Lung (tissue), 12 donors: ENCODE measurements around the gene CDK1. TPM values are rescaled to one million over a fixed set of nuclear protein-coding genes. Genes with fewer than 3 reads are reported as not detected.

Experiments
- ATAC-seq: fragments of 200-7000 bp; cut with Tn5 transposase; one replicate; pipeline ENCODE4 v1.9.1; 2020; ENCODE audit warnings: moderate number of reproducible peaks; ENCODE audit not compliant: insufficient read depth, low FRiP score
- DNase-seq, 3 donors: peaks; one replicate each; pipeline ENCODE4 v3.0.0-alpha.2; 2013 to 2017
- H3K27ac ChIP-seq, 2 donors: one replicate each; pipeline ENCODE4 v1.5.1; 2013; ENCODE audit warnings: mild to moderate bottlenecking in 2 of 2, moderate library complexity in 2 of 2, control low read depth in 1 of 2, inconsistent platforms in 1 of 2, low read depth in 1 of 2, low read length in 1 of 2
- H3K27me3 ChIP-seq, 3 donors: one replicate each; pipeline ENCODE4 v1.5.1; 2013; ENCODE audit warnings: low read length in 2 of 3; ENCODE audit not compliant: control insufficient read depth in 3 of 3, insufficient read depth in 3 of 3
- H3K36me3 ChIP-seq, 4 donors: one replicate each; pipeline ENCODE4 v1.5.1; 2013; ENCODE audit warnings: low read length in 4 of 4, mild to moderate bottlenecking in 1 of 4, moderate library complexity in 1 of 4; ENCODE audit not compliant: control insufficient read depth in 4 of 4, insufficient read depth in 4 of 4
- H3K4me1 ChIP-seq, 5 donors: one replicate each; pipeline ENCODE4 v1.5.1; 2013; ENCODE audit warnings: low read length in 5 of 5, mild to moderate bottlenecking in 2 of 5, moderate library complexity in 1 of 5; ENCODE audit not compliant: control insufficient read depth in 5 of 5, insufficient read depth in 5 of 5
- H3K4me3 ChIP-seq: one replicate; pipeline ENCODE4 v1.5.1; 2013; ENCODE audit warnings: mild to moderate bottlenecking, control low read depth, moderate library complexity
- H3K9ac ChIP-seq, 2 donors: one replicate each; pipeline ENCODE4 v1.5.1; 2013; ENCODE audit warnings: low read length in 2 of 2, control low read depth in 1 of 2; ENCODE audit not compliant: insufficient read depth in 1 of 2
- H3K9me3 ChIP-seq, 4 donors: one replicate each; pipeline ENCODE4 v1.5.1; 2013; ENCODE audit warnings: low read length in 3 of 4, mild to moderate bottlenecking in 1 of 4, moderate library complexity in 1 of 4; ENCODE audit not compliant: control insufficient read depth in 4 of 4, insufficient read depth in 3 of 4
- WGBS, 2 donors: extraction: QIAGEN DNeasy Blood & Tissue Kit; methylation state at CpG; one replicate each; pipeline ENCODE4 v1.1.7; 2013; 5-methylcytosine and 5-hydroxymethylcytosine counted together
- polyA plus RNA-seq, 2 donors: library from polyadenylated mRNA; stranded (reverse); fragments of 200-250 nt; gene quantifications; one replicate each; pipeline ENCODE4 v1.2.1, GENCODE V29; 2013
- total RNA-seq, 2 donors: library from RNA; depleted of rRNA in 1 of 2; stranded (reverse); fragments of >200 nt in 1 of 2; gene quantifications; one replicate each; pipeline ENCODE4 v1.2.1, GENCODE V29; 2014 to 2021
- TF ChIP-seq, protein P1 (sequence below): IDR thresholded peaks from 2 replicates; pipeline ENCODE4 v1.5.1; 2012; ENCODE audit warnings: mild to moderate bottlenecking; ENCODE audit errors: control extremely low read depth, extremely low read depth
- donor health status: control.
- donor health status: control.
- donor health status: Bipolar disorder and iron deficiency.
- donor health status: healthy.
- donor health status: DM: yes; HTN: yes; CAD: no.

CDK1 gene
- total and polyA plus RNA-seq, 4 donors = 3.2 to 16.0 (median 7.7) TPM

DNA sequence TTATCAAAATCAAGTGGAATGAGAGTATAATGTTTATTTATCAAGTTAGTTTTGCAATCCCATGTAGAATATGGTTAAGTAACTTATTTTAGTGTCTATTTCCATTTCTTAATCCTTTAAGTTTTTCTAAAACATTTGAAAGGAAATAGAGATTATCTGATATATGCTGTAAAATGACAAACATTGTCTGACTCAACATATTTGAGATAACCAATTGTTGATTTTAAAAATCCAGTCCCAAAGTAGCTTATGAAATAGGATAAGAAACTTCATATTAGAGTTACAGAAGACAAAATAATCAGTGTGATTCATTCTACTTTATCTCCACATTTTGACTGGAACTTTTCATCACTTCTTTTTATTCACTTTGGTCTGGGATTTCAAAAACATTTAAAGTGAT lies 38.7 kb upstream of the CDK1 start:
- Histone ChIP-seq H3K9me3 (no peaks in the 10 kb centered on the region), H3K9ac (no peak overlapping the region), H3K27ac (no peak overlapping the region), H3K36me3 (no peaks in the 10 kb centered on the region), H3K4me1 (peaks cover 0 to 1% (median 0%) of the 10 kb centered on the region in 5 donors), H3K4me3 (no peak overlapping the region), H3K27me3 (peaks cover 0 to 3% (median 0%) of the 10 kb centered on the region in 3 donors)
- TF ChIP-seq, protein P1, sequence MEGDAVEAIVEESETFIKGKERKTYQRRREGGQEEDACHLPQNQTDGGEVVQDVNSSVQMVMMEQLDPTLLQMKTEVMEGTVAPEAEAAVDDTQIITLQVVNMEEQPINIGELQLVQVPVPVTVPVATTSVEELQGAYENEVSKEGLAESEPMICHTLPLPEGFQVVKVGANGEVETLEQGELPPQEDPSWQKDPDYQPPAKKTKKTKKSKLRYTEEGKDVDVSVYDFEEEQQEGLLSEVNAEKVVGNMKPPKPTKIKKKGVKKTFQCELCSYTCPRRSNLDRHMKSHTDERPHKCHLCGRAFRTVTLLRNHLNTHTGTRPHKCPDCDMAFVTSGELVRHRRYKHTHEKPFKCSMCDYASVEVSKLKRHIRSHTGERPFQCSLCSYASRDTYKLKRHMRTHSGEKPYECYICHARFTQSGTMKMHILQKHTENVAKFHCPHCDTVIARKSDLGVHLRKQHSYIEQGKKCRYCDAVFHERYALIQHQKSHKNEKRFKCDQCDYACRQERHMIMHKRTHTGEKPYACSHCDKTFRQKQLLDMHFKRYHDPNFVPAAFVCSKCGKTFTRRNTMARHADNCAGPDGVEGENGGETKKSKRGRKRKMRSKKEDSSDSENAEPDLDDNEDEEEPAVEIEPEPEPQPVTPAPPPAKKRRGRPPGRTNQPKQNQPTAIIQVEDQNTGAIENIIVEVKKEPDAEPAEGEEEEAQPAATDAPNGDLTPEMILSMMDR = no peak
- DNase-seq (peak in 2 of 3 donors; percentile 42 to 50), ATAC-seq (no peak)

DNA sequence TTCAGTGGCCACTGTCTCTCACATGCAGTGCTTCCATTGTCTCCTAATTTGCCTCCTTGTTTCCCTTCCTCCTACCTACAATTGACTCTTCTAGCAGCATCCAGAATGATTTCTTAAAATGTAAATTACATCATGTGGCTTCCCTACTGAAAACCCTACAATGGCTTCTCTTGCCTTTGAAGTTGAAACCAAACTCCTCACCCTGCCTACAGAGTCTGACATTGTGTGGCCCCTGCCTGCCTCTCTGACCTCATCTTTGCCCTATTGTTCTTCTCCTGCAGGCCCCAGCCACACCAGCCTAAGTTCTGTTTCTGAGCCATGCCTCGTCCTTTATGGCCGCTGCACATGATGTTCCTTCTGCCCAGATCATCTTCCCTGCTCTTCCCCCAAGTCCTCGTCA lies 35.8 kb upstream of the CDK1 start:
- 88 to 99% methylated on average over 3 of the region's 3 CpGs for WGBS, 2 donors
- no peak for ATAC-seq
- no peak for DNase-seq
- Histone ChIP-seq H3K27me3 (no peaks in the 10 kb centered on the region), H3K27ac (no peak overlapping the region), H3K4me3 (no peak overlapping the region), H3K9me3 (no peaks in the 10 kb centered on the region), H3K36me3 (no peaks in the 10 kb centered on the region), H3K4me1 (peaks cover 0 to 1% (median 0%) of the 10 kb centered on the region in 5 donors), H3K9ac (no peak overlapping the region)
- TF ChIP-seq, protein P1 = no peak

DNA sequence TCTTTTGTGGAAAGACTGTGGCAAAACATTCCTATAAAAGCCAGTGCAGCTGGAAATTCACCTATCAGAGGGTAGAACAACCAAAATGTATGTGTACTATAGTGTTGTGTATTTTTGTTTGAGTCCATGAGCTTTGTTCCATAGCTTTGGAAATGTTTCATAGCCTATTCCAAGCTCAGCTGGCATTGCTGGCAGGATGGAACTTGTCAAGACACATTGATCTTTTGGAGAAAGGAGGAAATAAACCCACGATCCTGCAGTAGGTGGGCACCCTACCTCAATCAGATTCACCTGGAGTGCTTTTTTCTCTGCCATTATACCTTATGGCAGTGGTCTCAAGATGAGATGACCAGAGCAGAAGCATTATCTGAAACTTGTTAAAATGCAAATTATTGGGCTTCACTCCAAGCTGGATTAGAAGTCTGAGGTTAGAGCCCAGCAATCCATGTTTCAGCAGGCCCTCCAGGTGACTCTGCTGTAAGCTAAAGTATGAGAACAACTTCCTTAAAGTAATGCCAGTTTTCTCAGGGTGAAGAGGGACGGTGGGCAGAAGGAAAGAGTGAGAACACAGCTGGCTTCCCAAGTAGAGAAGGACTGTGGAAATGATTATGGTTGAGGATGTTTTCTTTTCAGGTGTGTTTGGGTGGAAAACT lies 30.3 kb upstream of the CDK1 start:
- no peak overlapping the region for H3K27ac ChIP-seq
- DNase-seq (no peak), ATAC-seq (no peak)
- no peak overlapping the region for H3K4me3 ChIP-seq
- no peaks in the 10 kb centered on the region for H3K36me3 ChIP-seq
- H3K27me3 ChIP-seq = no peaks in the 10 kb centered on the region
- WGBS, 2 donors = 59 to 71% methylated on average over 2 of the region's 2 CpGs
- H3K9me3 ChIP-seq = no peaks in the 10 kb centered on the region
- H3K4me1 ChIP-seq = no peaks in the 10 kb centered on the region
- TF ChIP-seq, protein P1 = no peak
- no peak overlapping the region for H3K9ac ChIP-seq

DNA sequence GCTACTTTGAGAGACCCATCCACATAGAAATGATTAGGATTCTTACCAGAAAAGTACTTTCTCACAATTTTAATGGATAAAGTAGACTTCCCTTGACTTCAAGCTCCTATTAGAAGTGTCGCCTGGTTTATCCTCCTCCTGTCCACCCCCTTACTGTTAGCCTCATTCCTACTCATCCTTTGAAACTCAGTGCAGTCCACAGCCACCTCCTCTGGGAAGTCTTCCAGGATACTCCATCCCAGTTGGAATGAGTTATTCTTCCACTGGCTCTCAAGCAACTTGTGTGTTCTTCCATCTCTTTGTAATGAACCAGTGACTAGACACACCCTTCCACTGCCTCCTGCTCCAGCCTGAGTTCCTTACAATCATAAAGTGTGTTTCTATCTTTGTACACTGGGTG lies 25.1 kb upstream of the CDK1 start:
- DNase-seq (no peak), ATAC-seq (no peak)
- 94 to 95% methylated on average over 1 of the region's 1 CpG for WGBS, 2 donors
- TF ChIP-seq, protein P1 = no peak
- Histone ChIP-seq H3K27ac (no peak overlapping the region), H3K36me3 (no peaks in the 10 kb centered on the region), H3K4me3 (no peak overlapping the region), H3K9ac (no peak overlapping the region), H3K9me3 (no peaks in the 10 kb centered on the region), H3K27me3 (no peaks in the 10 kb centered on the region), H3K4me1 (peaks cover 0 to 3% (median 0%) of the 10 kb centered on the region in 5 donors)
